Measurements from ENCODE around the gene CCSER2. TPM values are rescaled to one million over a fixed set of nuclear protein-coding genes. Genes with fewer than 3 reads are reported as not detected.

The CCSER2 gene
- polyA plus RNA-seq, 1 of the 3 experiments (the other 2 are of a cell fraction): 8.5 TPM

DNA sequence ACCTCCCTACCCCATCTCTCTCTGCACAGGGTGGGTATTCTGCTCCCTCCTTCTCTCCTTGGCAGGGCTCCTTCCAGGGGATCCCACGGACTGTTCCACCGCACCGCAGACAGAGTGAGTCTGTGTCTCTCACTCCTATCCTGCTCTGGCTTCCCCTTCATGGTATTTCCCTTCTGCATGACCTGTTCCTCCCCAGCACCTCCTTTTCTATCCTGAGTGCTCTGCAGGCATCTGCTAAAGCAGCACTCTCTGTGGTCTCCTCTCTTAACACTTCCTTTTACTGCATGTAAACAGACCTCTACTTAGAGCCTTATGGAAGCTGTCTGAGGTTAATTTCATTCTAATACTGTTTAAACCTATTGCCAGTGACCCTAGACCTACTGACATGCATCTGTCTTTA lies 171.5 kb downstream of the CCSER2 start:
- DNase-seq: peak; percentile 31
- Histone ChIP-seq H3F3A (replicated peaks; ENCODE audit: insufficient read depth) (peaks cover 21% of the 10 kb centered on the region), H3K9ac (no peak overlapping the region), H3K4me3 (ENCODE audit: low read depth in 2 of 2, low read length in 1 of 2) (no peak overlapping the region), H3K4me2 (no peak overlapping the region), H3K27ac (ENCODE audit: low read depth in 2 of 2, low read length in 1 of 2) (peak overlapping the region in 1 of 2 experiments; percentile 47; a peak in 1 of 4 replicates), H2AFZ (ENCODE audit: low read depth) (no peak overlapping the region), H3K79me2 (ENCODE audit: insufficient read depth) (peaks cover 27% of the 10 kb centered on the region; the same call in 1 of the 2 replicates), H3K36me3 (replicated peaks in 1 of 2; ENCODE audit: control insufficient read depth in 1 of 2, insufficient read depth in 2 of 2, low read length in 1 of 2) (no peaks in the 10 kb centered on the region), H3K9me3 (no peaks in the 10 kb centered on the region), H3K9me2 (no peaks in the 10 kb centered on the region), H4K20me1 (ENCODE audit: insufficient read depth) (no peaks in the 10 kb centered on the region), H3K27me3 (ENCODE audit: insufficient read depth) (no peaks in the 10 kb centered on the region), H3K4me1 (ENCODE audit: control insufficient read depth in 1 of 2, insufficient read depth in 2 of 2, low read depth in 1 of 2, low read length in 1 of 2) (peaks cover 6 to 7% of the 10 kb centered on the region in 2 experiments; a peak in 3 of 4 replicates)
- TF ChIP-seq FOXJ3 (CRISPR knock-in tag; IDR thresholded peaks at IDR 0.05): no peak
- TF ChIP-seq, protein P1, sequence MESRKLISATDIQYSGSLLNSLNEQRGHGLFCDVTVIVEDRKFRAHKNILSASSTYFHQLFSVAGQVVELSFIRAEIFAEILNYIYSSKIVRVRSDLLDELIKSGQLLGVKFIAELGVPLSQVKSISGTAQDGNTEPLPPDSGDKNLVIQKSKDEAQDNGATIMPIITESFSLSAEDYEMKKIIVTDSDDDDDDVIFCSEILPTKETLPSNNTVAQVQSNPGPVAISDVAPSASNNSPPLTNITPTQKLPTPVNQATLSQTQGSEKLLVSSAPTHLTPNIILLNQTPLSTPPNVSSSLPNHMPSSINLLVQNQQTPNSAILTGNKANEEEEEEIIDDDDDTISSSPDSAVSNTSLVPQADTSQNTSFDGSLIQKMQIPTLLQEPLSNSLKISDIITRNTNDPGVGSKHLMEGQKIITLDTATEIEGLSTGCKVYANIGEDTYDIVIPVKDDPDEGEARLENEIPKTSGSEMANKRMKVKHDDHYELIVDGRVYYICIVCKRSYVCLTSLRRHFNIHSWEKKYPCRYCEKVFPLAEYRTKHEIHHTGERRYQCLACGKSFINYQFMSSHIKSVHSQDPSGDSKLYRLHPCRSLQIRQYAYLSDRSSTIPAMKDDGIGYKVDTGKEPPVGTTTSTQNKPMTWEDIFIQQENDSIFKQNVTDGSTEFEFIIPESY (IDR thresholded peaks at IDR 0.05; ENCODE audit: borderline replicate concordance, low read depth): no peak
- TF ChIP-seq TAF1 (IDR thresholded peaks at IDR 0.05; ENCODE audit: borderline replicate concordance, low read depth, low read length): no peak
- TF ChIP-seq, protein P2, sequence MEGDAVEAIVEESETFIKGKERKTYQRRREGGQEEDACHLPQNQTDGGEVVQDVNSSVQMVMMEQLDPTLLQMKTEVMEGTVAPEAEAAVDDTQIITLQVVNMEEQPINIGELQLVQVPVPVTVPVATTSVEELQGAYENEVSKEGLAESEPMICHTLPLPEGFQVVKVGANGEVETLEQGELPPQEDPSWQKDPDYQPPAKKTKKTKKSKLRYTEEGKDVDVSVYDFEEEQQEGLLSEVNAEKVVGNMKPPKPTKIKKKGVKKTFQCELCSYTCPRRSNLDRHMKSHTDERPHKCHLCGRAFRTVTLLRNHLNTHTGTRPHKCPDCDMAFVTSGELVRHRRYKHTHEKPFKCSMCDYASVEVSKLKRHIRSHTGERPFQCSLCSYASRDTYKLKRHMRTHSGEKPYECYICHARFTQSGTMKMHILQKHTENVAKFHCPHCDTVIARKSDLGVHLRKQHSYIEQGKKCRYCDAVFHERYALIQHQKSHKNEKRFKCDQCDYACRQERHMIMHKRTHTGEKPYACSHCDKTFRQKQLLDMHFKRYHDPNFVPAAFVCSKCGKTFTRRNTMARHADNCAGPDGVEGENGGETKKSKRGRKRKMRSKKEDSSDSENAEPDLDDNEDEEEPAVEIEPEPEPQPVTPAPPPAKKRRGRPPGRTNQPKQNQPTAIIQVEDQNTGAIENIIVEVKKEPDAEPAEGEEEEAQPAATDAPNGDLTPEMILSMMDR (IDR thresholded peaks at IDR 0.05): no peak
- TF ChIP-seq, protein P3, sequence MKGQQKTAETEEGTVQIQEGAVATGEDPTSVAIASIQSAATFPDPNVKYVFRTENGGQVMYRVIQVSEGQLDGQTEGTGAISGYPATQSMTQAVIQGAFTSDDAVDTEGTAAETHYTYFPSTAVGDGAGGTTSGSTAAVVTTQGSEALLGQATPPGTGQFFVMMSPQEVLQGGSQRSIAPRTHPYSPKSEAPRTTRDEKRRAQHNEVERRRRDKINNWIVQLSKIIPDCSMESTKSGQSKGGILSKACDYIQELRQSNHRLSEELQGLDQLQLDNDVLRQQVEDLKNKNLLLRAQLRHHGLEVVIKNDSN (IDR thresholded peaks at IDR 0.05; ENCODE audit: borderline replicate concordance, low read depth): no peak
- no peak for TF ChIP-seq SIN3A (IDR thresholded peaks at IDR 0.05; ENCODE audit: borderline replicate concordance, low read depth, low read length)
- no peak for TF ChIP-seq CHD2 (IDR thresholded peaks at IDR 0.05; ENCODE audit: low read length, partially characterized antibody)
- TF ChIP-seq EP300 (IDR thresholded peaks at IDR 0.05; ENCODE audit: borderline replicate concordance in 1 of 2, low read depth in 1 of 2, low read length in 1 of 2): no peak
- no peak for TF ChIP-seq POLR2AphosphoS5 (IDR thresholded peaks at IDR 0.05; ENCODE audit: low read depth, low read length)
- no peak for TF ChIP-seq RAD21 (IDR thresholded peaks at IDR 0.05; ENCODE audit: low read length)
- CTCF ChIA-PET: interaction anchor here (1.6 to 1.8 kb wide), 2 partner anchors 10 to 235 kb away, joined by 5 to 7 read pairs; no protein-coding TSS in a partner anchor
- POLR2A ChIA-PET: no interaction called here
- 93% methylated on average over 3 of the region's 3 CpGs for WGBS (ENCODE audit: low lambda C conversion rate)

DNA sequence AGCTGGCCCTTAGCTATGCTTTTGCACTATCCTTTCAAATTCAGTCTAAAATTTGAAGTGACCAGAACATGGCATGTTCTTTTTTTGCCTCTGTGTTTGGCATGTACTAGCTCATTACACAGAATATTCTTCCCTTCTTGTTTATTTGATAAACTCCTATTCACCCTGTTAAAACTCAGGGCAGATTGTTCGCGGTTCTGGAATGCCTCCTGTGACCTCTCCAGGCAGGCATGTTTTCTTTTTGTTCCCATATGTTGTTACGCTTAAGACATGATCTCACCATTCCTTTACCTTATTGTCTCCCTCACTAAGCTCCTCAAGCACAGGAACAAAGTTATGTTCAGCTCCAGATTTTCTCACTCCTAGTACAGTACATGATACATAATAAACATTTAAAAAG lies 181.7 kb downstream of the CCSER2 start:
- Histone ChIP-seq H3K4me1 (ENCODE audit: control insufficient read depth in 1 of 2, insufficient read depth in 2 of 2, low read depth in 1 of 2, low read length in 1 of 2) (peaks cover 9 to 16% of the 10 kb centered on the region in 2 experiments), H3K4me2 (no peak overlapping the region)
- DNase-seq: no peak
- TF ChIP-seq RXRA (IDR thresholded peaks at IDR 0.05; ENCODE audit: borderline replicate concordance, low read depth) (no peak), MEF2A (IDR thresholded peaks at IDR 0.05; ENCODE audit: borderline replicate concordance, low read depth) (no peak), RCOR1 (IDR thresholded peaks at IDR 0.05; ENCODE audit: low read length) (no peak), RAD21 (IDR thresholded peaks at IDR 0.05; ENCODE audit: low read length) (no peak), ELF1 (IDR thresholded peaks at IDR 0.05) (no peak), YY1 (IDR thresholded peaks at IDR 0.05; ENCODE audit: low read depth) (no peak), SIN3A (IDR thresholded peaks at IDR 0.05; ENCODE audit: borderline replicate concordance, low read depth, low read length) (no peak), SMC3 (IDR thresholded peaks at IDR 0.05; ENCODE audit: low read depth, low read length) (no peak)
- TF ChIP-seq, protein P4, sequence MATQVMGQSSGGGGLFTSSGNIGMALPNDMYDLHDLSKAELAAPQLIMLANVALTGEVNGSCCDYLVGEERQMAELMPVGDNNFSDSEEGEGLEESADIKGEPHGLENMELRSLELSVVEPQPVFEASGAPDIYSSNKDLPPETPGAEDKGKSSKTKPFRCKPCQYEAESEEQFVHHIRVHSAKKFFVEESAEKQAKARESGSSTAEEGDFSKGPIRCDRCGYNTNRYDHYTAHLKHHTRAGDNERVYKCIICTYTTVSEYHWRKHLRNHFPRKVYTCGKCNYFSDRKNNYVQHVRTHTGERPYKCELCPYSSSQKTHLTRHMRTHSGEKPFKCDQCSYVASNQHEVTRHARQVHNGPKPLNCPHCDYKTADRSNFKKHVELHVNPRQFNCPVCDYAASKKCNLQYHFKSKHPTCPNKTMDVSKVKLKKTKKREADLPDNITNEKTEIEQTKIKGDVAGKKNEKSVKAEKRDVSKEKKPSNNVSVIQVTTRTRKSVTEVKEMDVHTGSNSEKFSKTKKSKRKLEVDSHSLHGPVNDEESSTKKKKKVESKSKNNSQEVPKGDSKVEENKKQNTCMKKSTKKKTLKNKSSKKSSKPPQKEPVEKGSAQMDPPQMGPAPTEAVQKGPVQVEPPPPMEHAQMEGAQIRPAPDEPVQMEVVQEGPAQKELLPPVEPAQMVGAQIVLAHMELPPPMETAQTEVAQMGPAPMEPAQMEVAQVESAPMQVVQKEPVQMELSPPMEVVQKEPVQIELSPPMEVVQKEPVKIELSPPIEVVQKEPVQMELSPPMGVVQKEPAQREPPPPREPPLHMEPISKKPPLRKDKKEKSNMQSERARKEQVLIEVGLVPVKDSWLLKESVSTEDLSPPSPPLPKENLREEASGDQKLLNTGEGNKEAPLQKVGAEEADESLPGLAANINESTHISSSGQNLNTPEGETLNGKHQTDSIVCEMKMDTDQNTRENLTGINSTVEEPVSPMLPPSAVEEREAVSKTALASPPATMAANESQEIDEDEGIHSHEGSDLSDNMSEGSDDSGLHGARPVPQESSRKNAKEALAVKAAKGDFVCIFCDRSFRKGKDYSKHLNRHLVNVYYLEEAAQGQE (IDR thresholded peaks at IDR 0.05; ENCODE audit: low read depth, low read length): no peak
- TF ChIP-seq, protein P5, sequence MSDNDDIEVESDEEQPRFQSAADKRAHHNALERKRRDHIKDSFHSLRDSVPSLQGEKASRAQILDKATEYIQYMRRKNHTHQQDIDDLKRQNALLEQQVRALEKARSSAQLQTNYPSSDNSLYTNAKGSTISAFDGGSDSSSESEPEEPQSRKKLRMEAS (IDR thresholded peaks at IDR 0.05; ENCODE audit: low read depth): no peak

More for the DNA sequence above, 181.7 kb downstream of the CCSER2 start:
- no peaks in the 10 kb centered on the region; the same call in 1 of the 2 replicates for H3K79me2 ChIP-seq (ENCODE audit: insufficient read depth)
- H2AFZ ChIP-seq (ENCODE audit: low read depth): no peak overlapping the region
- no peaks in the 10 kb centered on the region; the same call in 1 of the 2 replicates for H3K9me2 ChIP-seq
- H4K20me1 ChIP-seq (ENCODE audit: insufficient read depth): no peaks in the 10 kb centered on the region
- ChIA-PET POLR2A (no interaction called here), CTCF (interaction anchor here (0.7 to 2.9 kb wide), 5 partner anchors 10 to 245 kb away, joined by 3 to 21 read pairs (median 4); no protein-coding TSS in a partner anchor)
- 0 out of 2 replicates have a peak, but pooled peaks cover 6% of the 10 kb centered on the region for H3K9me3 ChIP-seq
- H3F3A ChIP-seq (replicated peaks; ENCODE audit: insufficient read depth): peaks cover 13% of the 10 kb centered on the region
- no peak overlapping the region for H3K9ac ChIP-seq
- H3K4me3 ChIP-seq (ENCODE audit: low read depth in 2 of 2, low read length in 1 of 2): no peak overlapping the region
- H3K27me3 ChIP-seq (ENCODE audit: insufficient read depth): no peaks in the 10 kb centered on the region
- H3K36me3 ChIP-seq (replicated peaks in 1 of 2; ENCODE audit: control insufficient read depth in 1 of 2, insufficient read depth in 2 of 2, low read length in 1 of 2): peaks cover 17 to 26% of the 10 kb centered on the region in 2 experiments
- H3K27ac ChIP-seq (ENCODE audit: low read depth in 2 of 2, low read length in 1 of 2): peak overlapping the region; percentile 32 to 92
- WGBS (ENCODE audit: low lambda C conversion rate): 89% methylated on average over 3 of the region's 3 CpGs

Data from SK-N-SH (cell line).